Gastrocnemius medialis (tissue), 4 donors: Measurements from ENCODE around the gene SLC39A11. TPM values are rescaled to one million over a fixed set of nuclear protein-coding genes. Genes with fewer than 3 reads are reported as not detected.

ENCODE experiments used
- ATAC-seq, 2 donors: fragments of 150-250 bp; one replicate each; pipeline ENCODE4 v1.9.1; 2016
- DNase-seq, 2 donors: peaks; one replicate each; pipeline ENCODE4 v3.0.0-alpha.2; 2019
- H3K27ac ChIP-seq, 4 donors: fragments of 200-600 bp; sonication (generic); 1 replicate in 1 of 4; 2 replicates in 3 of 4; pipeline ENCODE4 v1.5.1; 2016 to 2018; ENCODE audit warnings: mild to moderate bottlenecking in 2 of 4, moderate library complexity in 1 of 4
- H3K27me3 ChIP-seq, 3 donors: fragments of 200-600 bp; sonication (generic) in 2 of 3; 1 replicate in 1 of 3; 2 replicates in 2 of 3; pipeline versions ENCODE4 v1.5.1 to v1.6.0; 2016 to 2019; ENCODE audit warnings: mild to moderate bottlenecking in 1 of 3, moderate library complexity in 1 of 3
- H3K36me3 ChIP-seq, 2 donors: fragments of 200-600 bp; sonication (generic) in 1 of 2; one replicate each; pipeline ENCODE4 v1.5.1; 2017 to 2018
- H3K4me1 ChIP-seq, 2 donors: fragments of 200-600 bp; sonication (generic) in 1 of 2; one replicate each; pipeline ENCODE4 v1.5.1; 2016 to 2017; ENCODE audit warnings: mild to moderate bottlenecking in 2 of 2
- H3K4me3 ChIP-seq, 4 donors: fragments of 200-600 bp; sonication (generic) in 3 of 4; 1 replicate in 1 of 4; 2 replicates in 3 of 4; pipeline ENCODE4 v1.5.1; 2016 to 2019; ENCODE audit warnings: mild to moderate bottlenecking in 2 of 4
- H3K9me3 ChIP-seq, 3 donors: fragments of 200-600 bp; sonication (generic) in 2 of 3; 1 replicate in 1 of 3; 2 replicates in 2 of 3; pipeline ENCODE4 v1.5.1; 2016 to 2019
- CTCF ChIP-seq, 5 experiments: fragments of 450-650 bp in 3 of 5; fragments of 200-600 bp in 2 of 5; sonication (generic) in 2 of 5; IDR thresholded peaks in 4 of 5; conservative IDR thresholded peaks in 1 of 5; 1 replicate in 4 of 5; 2 replicates in 1 of 5; pipeline ENCODE4 v1.5.1; 2016 to 2019; ENCODE audit warnings: antibody characterized with exemption in 5 of 5, mild to moderate bottlenecking in 3 of 5, moderate library complexity in 3 of 5
- POLR2A ChIP-seq, 2 donors: fragments of 450-650 bp; IDR thresholded peaks; one replicate each; pipeline ENCODE4 v1.6.1; 2017; ENCODE audit warnings: antibody characterized with exemption in 2 of 2, mild to moderate bottlenecking in 2 of 2, moderate library complexity in 2 of 2
- in situ Hi-C, 4 donors: fragments of 200-750 bp; cut with MboI; loops; one replicate each; pipeline versions ENCODE4 v1.15.0 to v1.8.0; 2017; ENCODE audit warnings: low sequenced_read_pairs in 4 of 4
- intact Hi-C: fragments of 100-400 bp; cut with DNase I; formaldehyde crosslinking; loops from one replicate; pipeline ENCODE4 v1.15.1; 2023; ENCODE audit warnings: low total_unique reads
- total RNA-seq, 4 donors: library from RNA; depleted of rRNA; stranded (reverse); fragments of >200 nt; gene quantifications; one replicate each; pipeline versions ENCODE4 v1.1.0 to v1.2.3, GENCODE V29; 2016

Gene SLC39A11
- total RNA-seq, 4 donors from 2014 or later: 7.6 to 28.4 (median 10.7) TPM

- no peak overlapping the region for H3K27ac ChIP-seq
- intact Hi-C loops (no loop called here), in situ Hi-C loops (no loop called here)
- ATAC-seq (no peak), DNase-seq (no peak)
- no peaks in the 10 kb centered on the region for H3K9me3 ChIP-seq
- H3K4me1 ChIP-seq: no peaks in the 10 kb centered on the region
- H3K4me3 ChIP-seq: no peak overlapping the region
- no peaks in the 10 kb centered on the region for H3K36me3 ChIP-seq
- TF ChIP-seq POLR2A (IDR thresholded peaks at IDR 0.05): no peak
- no peak for TF ChIP-seq CTCF (IDR thresholded peaks at IDR 0.05 in 4 of 5, conservative IDR thresholded peaks at IDR 0.05 in 1 of 5)
- H3K27me3 ChIP-seq: no peaks in the 10 kb centered on the region
Observed at GRCh38 chr17:72891627-72892026, 200.9 kb downstream of the SLC39A11 start.

GRCh38 chr17:72890711-72891110, 201.8 kb downstream of the SLC39A11 start:
- H3K27me3 ChIP-seq: no peaks in the 10 kb centered on the region
- intact Hi-C loops: no loop called here
- no peaks in the 10 kb centered on the region for H3K36me3 ChIP-seq
- H3K9me3 ChIP-seq: no peaks in the 10 kb centered on the region
- no peak overlapping the region for H3K4me3 ChIP-seq
- no peak overlapping the region for H3K27ac ChIP-seq
- H3K4me1 ChIP-seq: no peaks in the 10 kb centered on the region
- TF ChIP-seq POLR2A (IDR thresholded peaks at IDR 0.05) (no peak), CTCF (IDR thresholded peaks at IDR 0.05 in 4 of 5, conservative IDR thresholded peaks at IDR 0.05 in 1 of 5) (no peak)
- in situ Hi-C loops: no loop called here
- DNase-seq (no peak), ATAC-seq (no peak)

GRCh38 chr17:72887917-72888316, 204.6 kb downstream of the SLC39A11 start:
- DNase-seq (no peak), ATAC-seq (no peak)
- Histone ChIP-seq H3K27ac (no peak overlapping the region), H3K4me1 (no peaks in the 10 kb centered on the region), H3K27me3 (no peaks in the 10 kb centered on the region), H3K4me3 (no peak overlapping the region), H3K36me3 (no peaks in the 10 kb centered on the region), H3K9me3 (no peaks in the 10 kb centered on the region)
- in situ Hi-C loops (no loop called here), intact Hi-C loops (no loop called here)
- no peak for TF ChIP-seq CTCF (IDR thresholded peaks at IDR 0.05 in 4 of 5, conservative IDR thresholded peaks at IDR 0.05 in 1 of 5)
- no peak for TF ChIP-seq POLR2A (IDR thresholded peaks at IDR 0.05)

- no peak for DNase-seq
- TF ChIP-seq POLR2A (IDR thresholded peaks at IDR 0.05) (no peak), CTCF (IDR thresholded peaks at IDR 0.05 in 4 of 5, conservative IDR thresholded peaks at IDR 0.05 in 1 of 5) (no peak)
- Histone ChIP-seq H3K27ac (no peak overlapping the region), H3K9me3 (no peaks in the 10 kb centered on the region), H3K4me3 (no peak overlapping the region), H3K36me3 (no peaks in the 10 kb centered on the region), H3K27me3 (no peaks in the 10 kb centered on the region), H3K4me1 (no peaks in the 10 kb centered on the region)
- no peak for ATAC-seq
- in situ Hi-C loops (no loop called here), intact Hi-C loops (no loop called here)
Observed at GRCh38 chr17:72887322-72887721, 205.2 kb downstream of the SLC39A11 start.

- H3K9me3 ChIP-seq: no peaks in the 10 kb centered on the region
- no peaks in the 10 kb centered on the region for H3K27me3 ChIP-seq
- no peaks in the 10 kb centered on the region for H3K4me1 ChIP-seq
- TF ChIP-seq CTCF (IDR thresholded peaks at IDR 0.05 in 4 of 5, conservative IDR thresholded peaks at IDR 0.05 in 1 of 5): no peak
- no peak for TF ChIP-seq POLR2A (IDR thresholded peaks at IDR 0.05)
- no peak overlapping the region for H3K4me3 ChIP-seq
- no peaks in the 10 kb centered on the region for H3K36me3 ChIP-seq
- H3K27ac ChIP-seq: no peak overlapping the region
- intact Hi-C loops: no loop called here
- DNase-seq: no peak
- ATAC-seq: no peak
- in situ Hi-C loops: no loop called here
Observed at GRCh38 chr17:72886622-72887021, 205.9 kb downstream of the SLC39A11 start.
